Measurements from ENCODE around the gene TTC23L. TPM values are rescaled to one million over a fixed set of nuclear protein-coding genes. Genes with fewer than 3 reads are reported as not detected.

Gene TTC23L
- total RNA-seq, 1 donor from 2014 or later, result 1.8 TPM

DNA sequence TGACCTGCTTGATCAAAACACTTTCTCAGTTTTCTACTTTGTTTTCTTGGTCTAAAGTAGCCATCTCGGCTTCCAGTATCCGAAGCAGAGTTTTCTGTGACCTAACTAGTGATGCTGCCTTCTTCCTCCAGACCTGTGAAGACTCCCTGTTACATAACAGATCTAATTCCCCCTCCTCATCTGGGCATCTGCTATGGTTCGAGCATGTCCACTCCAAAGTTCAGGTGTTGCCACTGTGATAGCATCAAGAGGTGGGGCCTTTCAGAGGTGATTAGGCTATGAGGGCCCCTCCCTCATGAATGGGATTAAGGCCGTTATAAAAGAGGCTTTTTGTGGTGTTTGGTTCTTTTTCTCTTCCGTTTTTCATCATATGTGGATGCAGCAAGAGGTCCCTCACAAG is 20.3 kb downstream of the TTC23L start:
- no peak for TF ChIP-seq CTCF (conservative IDR thresholded peaks at IDR 0.05)
- no peak for DNase-seq (ENCODE audit: extremely low spot score, unreplicated experiment)
- Mint-ChIP-seq H3K4me1 (ENCODE audit: unreplicated experiment) (peaks cover 10% of the 10 kb centered on the region), H3K9me3 (no peaks in the 10 kb centered on the region), H3K27ac (no peak overlapping the region), H3K4me3 (no peak overlapping the region), H3K36me3 (no peaks in the 10 kb centered on the region), H3K27me3 (no peaks in the 10 kb centered on the region)

DNA sequence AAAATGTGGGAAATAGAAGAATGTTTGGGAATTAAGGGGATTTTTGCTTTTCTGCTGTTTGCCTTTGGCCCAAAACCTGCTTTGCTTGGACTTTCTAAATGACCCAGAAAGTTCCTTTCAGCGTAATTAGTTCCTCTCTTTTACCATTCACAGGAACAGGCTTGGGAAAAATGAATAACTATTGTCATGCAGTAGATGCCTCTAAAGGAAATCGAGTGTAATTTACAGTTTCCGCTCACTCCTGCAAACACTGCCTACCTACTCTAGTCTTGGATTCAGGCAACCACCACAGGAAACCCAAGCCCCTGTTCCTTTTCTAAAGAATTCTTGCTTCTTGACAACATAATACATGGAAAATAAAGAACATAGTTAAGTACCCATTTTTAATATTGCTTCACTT is 25.0 kb downstream of the TTC23L start:
- Mint-ChIP-seq H3K9me3 (no peaks in the 10 kb centered on the region), H3K36me3 (no peaks in the 10 kb centered on the region), H3K4me3 (no peak overlapping the region), H3K27me3 (no peaks in the 10 kb centered on the region), H3K27ac (no peak overlapping the region), H3K4me1 (ENCODE audit: unreplicated experiment) (peaks cover 21% of the 10 kb centered on the region)
- TF ChIP-seq CTCF (conservative IDR thresholded peaks at IDR 0.05), result no peak
- DNase-seq (ENCODE audit: extremely low spot score, unreplicated experiment), result no peak

GRCh38 chr5:34865091-34865490 is 26.1 kb downstream of the TTC23L start:
- Mint-ChIP-seq H3K4me3 (no peak overlapping the region), H3K36me3 (no peaks in the 10 kb centered on the region), H3K4me1 (ENCODE audit: unreplicated experiment) (peaks cover 26% of the 10 kb centered on the region), H3K27ac (no peak overlapping the region), H3K27me3 (no peaks in the 10 kb centered on the region), H3K9me3 (no peaks in the 10 kb centered on the region)
- no peak for TF ChIP-seq CTCF (conservative IDR thresholded peaks at IDR 0.05)
- no peak for DNase-seq (ENCODE audit: extremely low spot score, unreplicated experiment)

DNA sequence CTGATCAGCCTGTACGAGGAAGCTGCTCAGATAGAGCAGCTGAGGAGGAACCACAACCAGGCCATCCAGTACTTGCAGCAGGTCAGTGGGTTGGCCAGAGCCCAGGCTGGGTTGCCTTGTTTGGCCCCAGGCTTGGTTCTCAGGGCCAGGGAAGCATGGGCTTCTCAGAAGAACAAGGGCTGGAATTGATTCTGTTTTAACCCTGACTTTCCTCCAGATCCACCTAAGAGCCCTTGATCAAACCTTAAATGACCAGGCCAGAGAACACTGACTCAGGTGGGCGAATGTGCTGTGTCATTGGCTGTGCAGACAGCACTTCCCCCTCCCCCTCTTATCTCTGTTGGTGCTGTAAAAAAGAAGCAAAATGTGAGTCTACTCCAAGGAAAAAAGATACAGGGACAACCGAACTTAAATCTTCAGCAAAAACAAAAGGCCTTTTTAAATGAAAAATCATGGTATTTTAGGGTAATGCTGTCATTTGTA is 28.1 kb downstream of the TTC23L start:
- peaks cover 26% of the 10 kb centered on the region for H3K4me1 Mint-ChIP-seq (ENCODE audit: unreplicated experiment)
- peak overlapping the region; percentile 14 for H3K27ac Mint-ChIP-seq
- H3K4me3 Mint-ChIP-seq, result no peak overlapping the region

DNA sequence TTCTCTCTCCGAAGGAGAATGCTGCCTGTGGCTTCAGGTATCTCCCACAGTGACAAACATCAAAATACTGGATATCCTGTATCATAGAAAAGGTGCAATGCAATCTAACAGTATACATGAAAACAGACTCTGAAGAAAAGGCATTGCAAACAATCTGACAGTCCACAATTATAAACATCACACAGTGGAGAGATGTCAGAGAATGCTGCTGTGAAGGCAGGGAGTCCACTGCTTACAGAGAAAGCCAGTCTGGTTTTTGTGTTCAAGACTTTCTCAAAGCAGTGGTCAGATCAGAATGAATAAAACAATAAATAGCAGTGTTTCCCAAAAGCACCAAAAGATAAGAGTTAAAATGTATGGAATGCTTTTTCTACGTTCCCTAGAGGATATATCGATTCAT is 28.7 kb downstream of the TTC23L start:
- Mint-ChIP-seq H3K4me1 (ENCODE audit: unreplicated experiment) (peaks cover 26% of the 10 kb centered on the region), H3K27me3 (no peaks in the 10 kb centered on the region), H3K4me3 (no peak overlapping the region), H3K27ac (peak overlapping the region; percentile 14), H3K36me3 (peaks cover 4% of the 10 kb centered on the region), H3K9me3 (no peaks in the 10 kb centered on the region)
- TF ChIP-seq CTCF (conservative IDR thresholded peaks at IDR 0.05), result no peak
- DNase-seq (ENCODE audit: extremely low spot score, unreplicated experiment), result no peak

More for the DNA sequence above, 28.1 kb downstream of the TTC23L start:
- Mint-ChIP-seq H3K9me3 (no peaks in the 10 kb centered on the region), H3K36me3 (peaks cover 4% of the 10 kb centered on the region), H3K27me3 (no peaks in the 10 kb centered on the region)
- no peak for DNase-seq (ENCODE audit: extremely low spot score, unreplicated experiment)
- TF ChIP-seq CTCF (conservative IDR thresholded peaks at IDR 0.05), result no peak

- no peak for DNase-seq (ENCODE audit: extremely low spot score, unreplicated experiment)
- no peaks in the 10 kb centered on the region for H3K27me3 Mint-ChIP-seq
- H3K9me3 Mint-ChIP-seq, result no peaks in the 10 kb centered on the region
- H3K27ac Mint-ChIP-seq, result no peak overlapping the region
- peaks cover 30% of the 10 kb centered on the region for H3K4me1 Mint-ChIP-seq (ENCODE audit: unreplicated experiment)
- TF ChIP-seq CTCF (conservative IDR thresholded peaks at IDR 0.05), result no peak
- H3K36me3 Mint-ChIP-seq, result peaks cover 4% of the 10 kb centered on the region
- H3K4me3 Mint-ChIP-seq, result no peak overlapping the region
Measured at GRCh38 chr5:34868791-34869190, 29.8 kb downstream of the TTC23L start.

Measured in type B pancreatic cell (in vitro differentiated cells).